ENCODE results near the gene ZNF440. TPM values are rescaled to one million over a fixed set of nuclear protein-coding genes. Genes with fewer than 3 reads are reported as not detected.
A peak's percentile ranks its signal among the peaks of the same experiment; 100 is the strongest.
"Not testable (repeated sequence)": the region's sequence is repeated elsewhere in the genome, so short reads cannot be mapped to it uniquely, and the experiment has no call there.

The ZNF440 gene
- total and polyA plus RNA-seq, 12 donors: 1.6 to 9.5 (median 4.3) TPM

DNA sequence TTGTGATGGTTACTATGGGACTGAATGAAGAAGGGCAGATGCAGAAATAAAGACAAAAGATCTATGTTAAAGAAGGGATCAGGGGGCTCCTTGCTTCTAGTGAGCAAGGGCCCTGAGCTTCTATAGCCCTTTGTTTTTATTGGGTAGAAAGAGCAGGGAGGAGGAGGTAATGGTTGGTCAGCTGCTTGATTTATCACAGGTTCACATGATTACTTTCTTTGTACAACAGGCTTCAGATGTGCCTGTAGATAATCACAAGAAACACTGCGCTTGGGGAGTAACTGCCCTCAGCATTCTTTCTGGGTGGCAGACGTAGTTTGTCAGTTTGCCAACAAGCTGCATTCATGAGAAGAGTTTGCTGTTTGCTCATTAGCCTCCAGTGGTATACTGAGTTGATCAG lies 29.6 kb downstream of the ZNF440 start:
- intact Hi-C loops (cut with DNase I): no loop called here
- no peak overlapping the region for H3K27ac ChIP-seq
- peaks cover 0 to 8% (median 0%) of the 10 kb centered on the region in 11 donors for H3K9me3 ChIP-seq
- H3K4me3 ChIP-seq: no peak overlapping the region
- no peak for ATAC-seq
- no peak for DNase-seq
- H3K27me3 ChIP-seq: no peaks in the 10 kb centered on the region
- H3K4me1 ChIP-seq: peaks cover 0 to 8% (median 6%) of the 10 kb centered on the region in 9 donors
- TF ChIP-seq, protein P1, sequence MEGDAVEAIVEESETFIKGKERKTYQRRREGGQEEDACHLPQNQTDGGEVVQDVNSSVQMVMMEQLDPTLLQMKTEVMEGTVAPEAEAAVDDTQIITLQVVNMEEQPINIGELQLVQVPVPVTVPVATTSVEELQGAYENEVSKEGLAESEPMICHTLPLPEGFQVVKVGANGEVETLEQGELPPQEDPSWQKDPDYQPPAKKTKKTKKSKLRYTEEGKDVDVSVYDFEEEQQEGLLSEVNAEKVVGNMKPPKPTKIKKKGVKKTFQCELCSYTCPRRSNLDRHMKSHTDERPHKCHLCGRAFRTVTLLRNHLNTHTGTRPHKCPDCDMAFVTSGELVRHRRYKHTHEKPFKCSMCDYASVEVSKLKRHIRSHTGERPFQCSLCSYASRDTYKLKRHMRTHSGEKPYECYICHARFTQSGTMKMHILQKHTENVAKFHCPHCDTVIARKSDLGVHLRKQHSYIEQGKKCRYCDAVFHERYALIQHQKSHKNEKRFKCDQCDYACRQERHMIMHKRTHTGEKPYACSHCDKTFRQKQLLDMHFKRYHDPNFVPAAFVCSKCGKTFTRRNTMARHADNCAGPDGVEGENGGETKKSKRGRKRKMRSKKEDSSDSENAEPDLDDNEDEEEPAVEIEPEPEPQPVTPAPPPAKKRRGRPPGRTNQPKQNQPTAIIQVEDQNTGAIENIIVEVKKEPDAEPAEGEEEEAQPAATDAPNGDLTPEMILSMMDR (IDR thresholded peaks at IDR 0.05): no peak
- WGBS, 2 donors: 58 to 65% methylated on average over 2 of the region's 2 CpGs
- H3K36me3 ChIP-seq: no peaks in the 10 kb centered on the region

DNA sequence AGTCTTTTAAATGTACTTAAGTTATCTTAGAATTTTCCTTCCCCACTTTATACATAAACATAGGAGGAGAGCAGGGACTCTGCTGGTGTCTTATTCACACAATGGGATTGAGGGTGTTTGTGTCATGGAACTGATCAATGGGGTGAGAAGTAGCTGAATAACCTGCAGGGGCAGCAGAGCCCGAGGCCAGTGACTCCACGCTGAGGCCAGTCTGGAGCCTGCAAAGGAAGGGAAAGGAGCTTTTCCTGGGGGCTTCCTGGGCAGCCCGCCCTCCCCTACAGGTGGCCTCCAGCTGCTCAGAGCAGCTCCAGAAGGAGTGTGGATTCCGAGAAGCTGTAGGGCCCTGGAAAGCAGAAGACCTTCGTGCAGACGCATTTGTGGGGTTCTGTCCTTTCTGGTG lies 33.5 kb downstream of the ZNF440 start:
- H3K27me3 ChIP-seq; H3K9me3 ChIP-seq; DNase-seq; ATAC-seq; intact Hi-C loops (cut with DNase I); H3K36me3 ChIP-seq; H3K4me3 ChIP-seq; H3K27ac ChIP-seq: not testable (repeated sequence)
- 40 to 52% methylated on average over 6 of the region's 6 CpGs for WGBS, 2 donors
- H3K4me1 ChIP-seq: peaks cover 0 to 22% (median 15%) of the 10 kb centered on the region in 9 donors

DNA sequence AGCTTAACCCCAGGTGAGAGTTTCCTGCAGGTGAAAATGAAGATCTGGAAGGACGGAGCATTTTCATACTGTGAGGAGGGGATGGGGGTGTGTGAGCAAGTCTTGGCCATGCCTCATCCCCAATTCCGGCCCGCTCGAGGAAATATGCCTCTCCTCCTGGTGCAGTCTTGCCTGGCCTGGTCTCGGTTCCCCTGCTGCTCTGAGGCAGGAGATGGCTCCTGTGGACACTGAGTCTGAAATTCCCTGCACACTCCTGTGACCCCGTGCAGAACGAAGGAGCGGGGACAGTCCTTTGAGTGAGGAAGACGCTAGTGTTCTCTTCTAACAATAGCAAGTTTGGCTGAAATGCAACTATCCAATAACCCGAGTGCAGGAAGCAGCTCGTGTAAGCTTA lies 34.1 kb downstream of the ZNF440 start:
- TF ChIP-seq, protein P1 (IDR thresholded peaks at IDR 0.05): no peak

GRCh38 chr19:11848594-11849469 lies 34.8 kb downstream of the ZNF440 start, which contains the start of gene ZNF439:
ZNF439 (plus strand) TSS chr19:11848726; CDS start chr19:11848868, 142 bp downstream.
- TF ChIP-seq, protein P1 (IDR thresholded peaks at IDR 0.05): no peak
- H3K4me3 ChIP-seq: peak within 1 kb of the TSS; percentile 47 to 94 (median 71)
- H3K4me1 ChIP-seq: peaks cover 0 to 22% (median 15%) of the 10 kb centered on the region in 9 donors
- H3K9me3 ChIP-seq: peaks cover 0 to 14% (median 0%) of the 10 kb centered on the region in 11 donors
- WGBS, 2 donors: 1% methylated on average over 59 of the region's 59 CpGs
- no peaks in the 10 kb centered on the region for H3K27me3 ChIP-seq
- DNase-seq (peak; percentile 91), ATAC-seq (peak; percentile 98 to 100 (median 100))
- H3K27ac ChIP-seq: peak within 1 kb of the TSS in 9 of 10 donors; percentile 32 to 74 (median 54)
- peaks cover 0 to 11% (median 0%) of the 10 kb centered on the region in 9 donors for H3K36me3 ChIP-seq
- intact Hi-C loops (cut with DNase I): no loop called here

More for the DNA sequence above, 34.1 kb downstream of the ZNF440 start:
- peaks cover 0 to 6% (median 0%) of the 10 kb centered on the region in 9 donors for H3K36me3 ChIP-seq
- DNase-seq (peak in 1 of 2 donors; percentile 10), ATAC-seq (peak in 1 of 8 donors; percentile 42)
- peaks cover 0 to 7% (median 0%) of the 10 kb centered on the region in 11 donors for H3K9me3 ChIP-seq
- H3K4me3 ChIP-seq: peak overlapping the region; percentile 47 to 94 (median 71)
- intact Hi-C loops (cut with DNase I): no loop called here
- no peaks in the 10 kb centered on the region for H3K27me3 ChIP-seq
- H3K4me1 ChIP-seq: peaks cover 0 to 22% (median 15%) of the 10 kb centered on the region in 9 donors
- H3K27ac ChIP-seq: peak overlapping the region in 8 of 10 donors; percentile 32 to 74 (median 60)
- WGBS, 2 donors: 20 to 21% methylated on average over 11 of the region's 11 CpGs

DNA sequence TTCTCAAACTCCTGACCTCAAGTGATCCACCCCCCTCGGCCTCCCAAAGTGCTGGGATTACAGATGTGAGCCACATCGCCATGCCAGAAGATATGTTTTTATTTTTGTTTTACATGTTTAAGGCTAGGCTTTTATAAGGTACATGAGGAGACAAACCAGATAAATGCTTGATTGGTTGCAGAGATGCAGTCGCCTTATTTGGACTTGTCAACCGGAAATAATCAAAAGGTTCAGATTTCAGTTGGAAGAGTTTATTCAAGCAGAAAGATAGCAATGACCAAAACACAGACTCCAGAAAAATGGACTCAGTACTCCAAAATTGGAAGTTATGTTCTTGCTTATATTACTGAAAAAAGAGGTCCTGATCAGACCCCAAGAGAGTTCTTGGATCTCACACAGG lies 36.2 kb downstream of the ZNF440 start:
- not testable (repeated sequence) for ATAC-seq, H3K27me3 ChIP-seq
- 87 to 95% methylated on average over 4 of the region's 4 CpGs for WGBS, 2 donors

More for the DNA sequence above, 36.2 kb downstream of the ZNF440 start:
- intact Hi-C loops (cut with DNase I); H3K4me3 ChIP-seq; DNase-seq; H3K27ac ChIP-seq: not testable (repeated sequence)
- H3K36me3 ChIP-seq: peaks cover 0 to 12% (median 0%) of the 10 kb centered on the region in 9 donors
- H3K9me3 ChIP-seq: peaks cover 0 to 16% (median 0%) of the 10 kb centered on the region in 11 donors
- peaks cover 0 to 22% (median 15%) of the 10 kb centered on the region in 9 donors for H3K4me1 ChIP-seq
